ENCODE data around the gene DEFB131B.

- TF ChIP-seq, protein P1, sequence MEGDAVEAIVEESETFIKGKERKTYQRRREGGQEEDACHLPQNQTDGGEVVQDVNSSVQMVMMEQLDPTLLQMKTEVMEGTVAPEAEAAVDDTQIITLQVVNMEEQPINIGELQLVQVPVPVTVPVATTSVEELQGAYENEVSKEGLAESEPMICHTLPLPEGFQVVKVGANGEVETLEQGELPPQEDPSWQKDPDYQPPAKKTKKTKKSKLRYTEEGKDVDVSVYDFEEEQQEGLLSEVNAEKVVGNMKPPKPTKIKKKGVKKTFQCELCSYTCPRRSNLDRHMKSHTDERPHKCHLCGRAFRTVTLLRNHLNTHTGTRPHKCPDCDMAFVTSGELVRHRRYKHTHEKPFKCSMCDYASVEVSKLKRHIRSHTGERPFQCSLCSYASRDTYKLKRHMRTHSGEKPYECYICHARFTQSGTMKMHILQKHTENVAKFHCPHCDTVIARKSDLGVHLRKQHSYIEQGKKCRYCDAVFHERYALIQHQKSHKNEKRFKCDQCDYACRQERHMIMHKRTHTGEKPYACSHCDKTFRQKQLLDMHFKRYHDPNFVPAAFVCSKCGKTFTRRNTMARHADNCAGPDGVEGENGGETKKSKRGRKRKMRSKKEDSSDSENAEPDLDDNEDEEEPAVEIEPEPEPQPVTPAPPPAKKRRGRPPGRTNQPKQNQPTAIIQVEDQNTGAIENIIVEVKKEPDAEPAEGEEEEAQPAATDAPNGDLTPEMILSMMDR (IDR thresholded peaks at IDR 0.05) = no peak
- no peak for TF ChIP-seq EP300 (IDR thresholded peaks at IDR 0.05)
Measured at GRCh38 chr11:71930556-71931244, 52.4 kb downstream of the DEFB131B start.
